PC-3 (cell line): ENCODE data around the gene ABHD12B. TPM values are rescaled to one million over a fixed set of nuclear protein-coding genes. Genes with fewer than 3 reads are reported as not detected.
"Not testable (repeated sequence)": the region's sequence is repeated elsewhere in the genome, so short reads cannot be mapped to it uniquely, and the experiment has no call there.

Experiments
- ATAC-seq: fragments of 200-7000 bp; cut with Tn5 transposase; 2 replicates; pipeline ENCODE4 v1.9.1; 2020; ENCODE audit warnings: mild to moderate bottlenecking, moderate library complexity
- BruUV-seq: library from RNA; stranded (reverse); fragments of 400-500 nt; replicated peaks from 2 replicates; lab custom pipeline; 2021; lab: Mats Ljungman, UMichigan
- CTCF ChIA-PET: fragments of 300-600 bp; sonication (Branson Sonifier 250); formaldehyde crosslinking; loops from one replicate; lab custom pipeline; 2022; ENCODE audit warnings: antibody characterized with exemption; lab: Charles Lee
- POLR2A ChIA-PET: fragments of 300-600 bp; sonication (Branson Sonifier 250); formaldehyde crosslinking; loops from one replicate; lab custom pipeline; 2022; ENCODE audit warnings: antibody characterized with exemption; ENCODE audit not compliant: unreplicated experiment; lab: Charles Lee
- DNase-seq: peaks from one replicate; pipeline ENCODE4 v3.0.0-alpha.2; 2015
- H2AFZ ChIP-seq: fragments of 300-600 bp; sonication (generic); 2 replicates; pipeline ENCODE4 v1.6.0; 2016; ENCODE audit warnings: antibody characterized with exemption, low read length
- H3F3A ChIP-seq: fragments of 300-600 bp; sonication (generic); one replicate; pipeline ENCODE4 v1.6.0; 2017; ENCODE audit warnings: antibody characterized with exemption, low read length, control low read depth, mild to moderate bottlenecking; ENCODE audit not compliant: unreplicated experiment
- H3K27ac ChIP-seq: fragments of 300-600 bp; sonication (generic); 2 replicates; pipeline ENCODE4 v1.5.1; 2016; ENCODE audit warnings: mild to moderate bottlenecking, low read length
- H3K27me3 ChIP-seq: fragments of 300-600 bp; sonication (generic); 2 replicates; pipeline ENCODE4 v1.6.1; 2016; ENCODE audit warnings: low read length, mixed read lengths
- H3K36me3 ChIP-seq: fragments of 300-600 bp; sonication (generic); 2 replicates; pipeline ENCODE4 v1.6.1; 2016; ENCODE audit warnings: low read depth, mixed run types, low read length, mixed read lengths
- H3K4me1 ChIP-seq: fragments of 300-600 bp; sonication (generic); 2 replicates; pipeline ENCODE4 v1.5.1; 2016; ENCODE audit warnings: low read length; ENCODE audit not compliant: insufficient read depth
- H3K4me2 ChIP-seq: fragments of 300-600 bp; sonication (generic); 2 replicates; pipeline ENCODE4 v1.6.0; 2016; ENCODE audit warnings: low read length
- H3K4me3 ChIP-seq: fragments of 300-600 bp; sonication (generic); 2 replicates; pipeline ENCODE4 v1.5.1; 2016; ENCODE audit warnings: mild to moderate bottlenecking, low read length, mixed read lengths
- H3K79me2 ChIP-seq: fragments of 300-600 bp; sonication (generic); 2 replicates; pipeline ENCODE4 v1.6.1; 2017; ENCODE audit warnings: low read length, mixed read lengths
- H3K9ac ChIP-seq: fragments of 300-600 bp; sonication (generic); 2 replicates; pipeline ENCODE4 v1.6.0; 2016; ENCODE audit warnings: mild to moderate bottlenecking, low read length
- H3K9me2 ChIP-seq: fragments of 300-600 bp; sonication (generic); replicated peaks from 2 replicates; pipeline ENCODE4 v1.6.1; 2016; ENCODE audit warnings: mixed run types, low read length, mixed read lengths
- H3K9me3 ChIP-seq: fragments of 300-600 bp; sonication (generic); 2 replicates; pipeline ENCODE4 v1.6.1; 2016; ENCODE audit warnings: low read length, mixed read lengths
- H4K20me1 ChIP-seq: fragments of 300-600 bp; sonication (generic); 2 replicates; pipeline ENCODE4 v1.6.1; 2016; ENCODE audit warnings: low read length, mixed read lengths
- CTCF ChIP-seq: fragments of 300-600 bp; sonication (generic); conservative IDR thresholded peaks from 2 replicates; pipeline ENCODE4 v1.5.1; 2017; ENCODE audit warnings: antibody characterized with exemption, low read depth, mild to moderate bottlenecking, low read length
- EZH2 ChIP-seq: fragments of 300-600 bp; sonication (generic); IDR thresholded peaks from one replicate; pipeline ENCODE4 v1.6.1; 2017; ENCODE audit warnings: antibody characterized with exemption, mild to moderate bottlenecking, low read length; ENCODE audit not compliant: unreplicated experiment
- EZH2phosphoT487 ChIP-seq: fragments of 300-600 bp; sonication (generic); IDR thresholded peaks from 2 replicates; pipeline ENCODE4 v1.6.1; 2018; ENCODE audit warnings: mild to moderate bottlenecking, antibody characterized with exemption, low read length, borderline replicate concordance
- intact Hi-C: fragments of 100-400 bp; cut with micrococcal nuclease; formaldehyde crosslinking; loops from 2 replicates; pipeline ENCODE4 v1.9.0; 2023
- total RNA-seq: library from RNA; depleted of rRNA; stranded (reverse); fragments of >200 nt; gene quantifications from 2 replicates; pipeline ENCODE4 v1.2.3, GENCODE V29; 2014

Gene ABHD12B
- total RNA-seq, 1 experiment from 2014 or later: not detected

- Histone ChIP-seq H3K4me2 (no peak overlapping the region; the same call in 1 of the 2 replicates), H3K27ac (peak overlapping the region; percentile 67), H3K36me3 (no peaks in the 10 kb centered on the region), H3K79me2 (no peaks in the 10 kb centered on the region), H3K9ac (no peak overlapping the region), H2AFZ (no peak overlapping the region), H3K9me2 (no peaks in the 10 kb centered on the region), H4K20me1 (no peaks in the 10 kb centered on the region), H3K27me3 (no peaks in the 10 kb centered on the region), H3K9me3 (no peaks in the 10 kb centered on the region), H3K4me3 (no peak overlapping the region), H3K4me1 (peaks cover 18% of the 10 kb centered on the region), H3F3A (no peaks in the 10 kb centered on the region)
- intact Hi-C loops: no loop called here
- DNase-seq: peak; percentile 43
- CTCF ChIA-PET: interaction anchor here (0.6 to 1.4 kb wide), 2 partner anchors 23 to 120 kb away, joined by 4 to 11 read pairs; no protein-coding TSS in a partner anchor
- no TSS peak for BruUV-seq
- no peak for TF ChIP-seq CTCF
- no peak for TF ChIP-seq EZH2
- TF ChIP-seq EZH2phosphoT487: no peak
- ATAC-seq: peak; percentile 95
- POLR2A ChIA-PET: interaction anchor here (0.6 kb wide), 1 partner anchor 323 kb away, joined by 3 read pairs; no protein-coding TSS in a partner anchor
Measured at GRCh38 chr14:50883827-50884197, 12.0 kb downstream of the ABHD12B start.

- H3F3A ChIP-seq: no peaks in the 10 kb centered on the region
- H2AFZ ChIP-seq: no peak overlapping the region
- DNase-seq: no peak
- no peak for TF ChIP-seq EZH2phosphoT487
- no peak for TF ChIP-seq EZH2
- no peak for TF ChIP-seq CTCF
- CTCF ChIA-PET: no interaction called here
- no peaks in the 10 kb centered on the region for H3K9me2 ChIP-seq
- no TSS peak for BruUV-seq
- H3K4me1 ChIP-seq: peaks cover 18% of the 10 kb centered on the region
- no peaks in the 10 kb centered on the region for H3K36me3 ChIP-seq
- H3K4me2 ChIP-seq: no peak overlapping the region
- H3K27me3 ChIP-seq: no peaks in the 10 kb centered on the region
- no peak overlapping the region for H3K4me3 ChIP-seq
- H3K9me3 ChIP-seq: no peaks in the 10 kb centered on the region
- ATAC-seq: no peak
- no peaks in the 10 kb centered on the region for H3K79me2 ChIP-seq
- no peaks in the 10 kb centered on the region for H4K20me1 ChIP-seq
- H3K27ac ChIP-seq: no peak overlapping the region
- intact Hi-C loops: no loop called here
- H3K9ac ChIP-seq: no peak overlapping the region
- POLR2A ChIA-PET: no interaction called here
Measured at GRCh38 chr14:50887476-50887875, 15.6 kb downstream of the ABHD12B start.

- no peak overlapping the region for H3K9ac ChIP-seq
- no peaks in the 10 kb centered on the region for H3F3A ChIP-seq
- intact Hi-C loops: no loop called here
- peaks cover 8% of the 10 kb centered on the region; the same call in 1 of the 2 replicates for H3K4me1 ChIP-seq
- ChIA-PET POLR2A (no interaction called here), CTCF (no interaction called here)
- H2AFZ ChIP-seq: no peak overlapping the region
- no peak overlapping the region for H3K4me3 ChIP-seq
- no peak overlapping the region for H3K4me2 ChIP-seq
- DNase-seq: no peak
- no peaks in the 10 kb centered on the region for H4K20me1 ChIP-seq
- H3K27ac ChIP-seq: no peak overlapping the region
- ATAC-seq: no peak
- no peaks in the 10 kb centered on the region for H3K9me3 ChIP-seq
- no peaks in the 10 kb centered on the region for H3K36me3 ChIP-seq
- H3K9me2 ChIP-seq: no peaks in the 10 kb centered on the region
- BruUV-seq: no TSS peak
- H3K27me3 ChIP-seq: no peaks in the 10 kb centered on the region
- TF ChIP-seq CTCF (no peak), EZH2 (no peak), EZH2phosphoT487 (no peak)
- H3K79me2 ChIP-seq: no peaks in the 10 kb centered on the region
Measured at GRCh38 chr14:50892255-50892654, 20.4 kb downstream of the ABHD12B start.

- H3K79me2 ChIP-seq, H3F3A ChIP-seq, H3K4me1 ChIP-seq, H4K20me1 ChIP-seq, H3K9ac ChIP-seq, H3K4me2 ChIP-seq, H3K9me3 ChIP-seq, H2AFZ ChIP-seq, H3K9me2 ChIP-seq, BruUV-seq, H3K4me3 ChIP-seq, H3K27me3 ChIP-seq, CTCF ChIA-PET, POLR2A ChIA-PET, H3K36me3 ChIP-seq: not testable (repeated sequence)
- 0 out of 2 replicates have a peak overlapping the region, but pooled peaks have one; percentile 33 for H3K27ac ChIP-seq
- DNase-seq (peak; percentile 28), ATAC-seq (peak; percentile 78)
- intact Hi-C loops: loop anchor here (5.0 kb wide), 1 partner anchor 41 kb away; no protein-coding TSS in a partner anchor
Measured at GRCh38 chr14:50896421-50896820, 24.6 kb downstream of the ABHD12B start.
